ENCODE results near the gene GTF2A1L.

DNA sequence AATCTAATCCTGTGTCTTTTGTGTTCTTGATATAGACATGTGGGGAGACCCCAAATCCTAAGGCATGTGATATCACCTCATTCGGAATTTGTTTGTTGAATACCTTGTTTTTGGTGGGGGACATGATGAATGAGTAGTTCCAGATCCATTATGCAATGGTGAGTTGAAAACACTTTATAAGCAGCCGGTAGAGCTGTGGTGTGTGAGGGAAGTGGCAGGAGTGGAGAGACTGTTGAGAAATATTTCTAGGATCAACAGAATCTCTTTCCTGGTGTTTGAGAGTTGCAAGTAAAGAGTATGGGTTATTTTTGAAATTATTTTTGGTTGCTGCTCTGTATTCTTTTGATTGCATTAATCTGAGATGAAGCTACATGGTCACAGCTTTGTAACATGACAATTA lies 103.5 kb downstream of the GTF2A1L start:
- TF ChIP-seq SP1 (IDR thresholded peaks at IDR 0.05): no peak
- no peak for TF ChIP-seq CTBP1 (IDR thresholded peaks at IDR 0.05; ENCODE audit: borderline replicate concordance)
- no peak for TF ChIP-seq FOXM1 (IDR thresholded peaks at IDR 0.05; ENCODE audit: borderline replicate concordance)
- TF ChIP-seq BHLHE40 (IDR thresholded peaks at IDR 0.05; ENCODE audit: borderline replicate concordance): no peak
- TF ChIP-seq NFRKB (IDR thresholded peaks at IDR 0.05): no peak

Data from HEK293T (cell line).